Caco-2 (cell line): ENCODE results near the gene EXOC6. TPM values are rescaled to one million over a fixed set of nuclear protein-coding genes. Genes with fewer than 3 reads are reported as not detected.
A peak's percentile ranks its signal among the peaks of the same experiment; 100 is the strongest.

Experiments
- BruUV-seq: library from RNA; stranded (reverse); fragments of 400-500 nt; replicated peaks from 2 replicates; lab custom pipeline; 2021; lab: Mats Ljungman, UMichigan
- CTCF ChIA-PET: fragments of 300-600 bp; sonication (Branson Sonifier 250); formaldehyde crosslinking; loops from one replicate; lab custom pipeline; 2022; ENCODE audit warnings: antibody characterized with exemption; lab: Charles Lee
- POLR2A ChIA-PET: fragments of 300-600 bp; sonication (Branson Sonifier 250); formaldehyde crosslinking; loops from one replicate; lab custom pipeline; 2022; ENCODE audit warnings: antibody characterized with exemption; lab: Charles Lee
- DNase-seq, 2 experiments: peaks; one replicate each; pipeline versions ENCODE4 v3.0.0 to v3.0.0-alpha.2; 2020 to 2022
- H3K27me3 ChIP-seq: replicated peaks from 2 replicates; pipeline ENCODE4 v1.6.0; 2011; ENCODE audit warnings: low read length; ENCODE audit not compliant: control insufficient read depth, insufficient read depth
- H3K36me3 ChIP-seq: 2 replicates; pipeline ENCODE4 v1.5.1; 2011; ENCODE audit warnings: low read length; ENCODE audit not compliant: control insufficient read depth, insufficient read depth
- H3K4me1 ChIP-seq: fragments of 250-450 bp; sonication (Bioruptor Pico); 2 replicates; pipeline ENCODE4 v1.5.1; 2020; ENCODE audit warnings: mild to moderate bottlenecking
- H3K4me3 ChIP-seq: 2 replicates; pipeline ENCODE4 v1.5.1; 2011; ENCODE audit warnings: low read depth, mild to moderate bottlenecking, control low read depth, low read length
- H3K9me3 ChIP-seq: fragments of 250-450 bp; sonication (Bioruptor Pico); 2 replicates; pipeline ENCODE4 v1.5.1; 2020; ENCODE audit warnings: mild to moderate bottlenecking, moderate library complexity
- H3K27ac Mint-ChIP-seq: one replicate; pipeline ENCODE4 v1.8.0; 2022; ENCODE audit warnings: mixed read lengths; ENCODE audit not compliant: unreplicated experiment
- H3K27me3 Mint-ChIP-seq: one replicate; pipeline ENCODE4 v1.8.0; 2022; ENCODE audit warnings: mixed read lengths; ENCODE audit not compliant: insufficient read depth, unreplicated experiment
- H3K36me3 Mint-ChIP-seq: one replicate; pipeline ENCODE4 v1.8.0; 2022; ENCODE audit warnings: mild to moderate bottlenecking, mixed read lengths; ENCODE audit not compliant: insufficient read depth, unreplicated experiment
- H3K4me1 Mint-ChIP-seq: one replicate; pipeline ENCODE4 v1.8.0; 2022; ENCODE audit warnings: low read depth, mixed read lengths; ENCODE audit not compliant: unreplicated experiment
- H3K4me3 Mint-ChIP-seq: one replicate; pipeline ENCODE4 v1.8.0; 2022; ENCODE audit warnings: mild to moderate bottlenecking, moderate library complexity, mixed read lengths; ENCODE audit not compliant: unreplicated experiment
- H3K9me3 Mint-ChIP-seq: one replicate; pipeline ENCODE4 v1.8.0; 2022; ENCODE audit warnings: mixed read lengths; ENCODE audit not compliant: unreplicated experiment
- CTCF ChIP-seq, 2 experiments: fragments of 200-600 bp in 1 of 2; IDR thresholded peaks; 1 replicate in 1 of 2; 2 replicates in 1 of 2; pipeline versions ENCODE4 v1.5.1 to v1.8.0; 2011 to 2022; ENCODE audit warnings: antibody characterized with exemption in 1 of 2, control low read depth in 1 of 2, inconsistent platforms in 1 of 2, low read depth in 1 of 2, low read length in 1 of 2, mild to moderate bottlenecking in 1 of 2, moderate library complexity in 1 of 2; ENCODE audit not compliant: insufficient read depth in 1 of 2, severe bottlenecking in 1 of 2, unreplicated experiment in 1 of 2
- intact Hi-C: fragments of 100-400 bp; cut with micrococcal nuclease; formaldehyde crosslinking; loops from one replicate; pipeline ENCODE4 v1.10.0; 2022; ENCODE audit not compliant: unreplicated experiment
- total RNA-seq: library from RNA; stranded (reverse); gene quantifications from 2 replicates; pipeline ENCODE4 v1.2.3, GENCODE V29; 2022

The EXOC6 gene
- total RNA-seq, 1 experiment from 2014 or later: 12.5 TPM

GRCh38 chr10:93067443-93068365 lies 219.4 kb downstream of the EXOC6 start:
- peaks cover 6% of the 10 kb centered on the region for H3K4me1 ChIP-seq
- H3K27me3 ChIP-seq: peaks cover 3% of the 10 kb centered on the region; the same call in 1 of the 2 replicates
- H3K4me1 Mint-ChIP-seq: no peaks in the 10 kb centered on the region
- intact Hi-C loops: loop anchor here (5.0 kb wide), 1 partner anchor 60 kb away; no protein-coding TSS in a partner anchor
- no peak for DNase-seq
- H3K27ac Mint-ChIP-seq: no peak overlapping the region
- peaks cover 6% of the 10 kb centered on the region for H3K36me3 Mint-ChIP-seq
- H3K9me3 ChIP-seq: no peaks in the 10 kb centered on the region
- H3K9me3 Mint-ChIP-seq: no peaks in the 10 kb centered on the region
- no peak for TF ChIP-seq CTCF (IDR thresholded peaks at IDR 0.05; ENCODE audit: insufficient read depth in 1 of 2, low read depth in 1 of 2, low read length in 1 of 2, severe bottlenecking in 1 of 2, unreplicated experiment in 1 of 2)
- ChIA-PET POLR2A (no interaction called here), CTCF (interaction anchor here (1.0 kb wide), 1 partner anchor 61 kb away, joined by 4 read pairs; no protein-coding TSS in a partner anchor)
- H3K36me3 ChIP-seq: no peaks in the 10 kb centered on the region
- peak overlapping the region; percentile 63 for H3K4me3 Mint-ChIP-seq
- BruUV-seq: no TSS peak
- peaks cover 14% of the 10 kb centered on the region for H3K27me3 Mint-ChIP-seq
- peak overlapping the region; percentile 30 for H3K4me3 ChIP-seq

GRCh38 chr10:93068411-93069244 lies 220.3 kb downstream of the EXOC6 start:
- Mint-ChIP-seq H3K4me3 (peak overlapping the region; percentile 63), H3K4me1 (no peaks in the 10 kb centered on the region), H3K27me3 (peaks cover 14% of the 10 kb centered on the region), H3K9me3 (no peaks in the 10 kb centered on the region), H3K27ac (no peak overlapping the region), H3K36me3 (peaks cover 6% of the 10 kb centered on the region)
- peak overlapping the region; percentile 30 for H3K4me3 ChIP-seq
- no peaks in the 10 kb centered on the region for H3K36me3 ChIP-seq
- BruUV-seq: no TSS peak
- ChIA-PET POLR2A (no interaction called here), CTCF (interaction anchor here (0.6 to 1.0 kb wide), 2 partner anchors 49 to 62 kb away, joined by 4 to 6 read pairs; no protein-coding TSS in a partner anchor)
- peaks cover 5% of the 10 kb centered on the region; the same call in 1 of the 2 replicates for H3K27me3 ChIP-seq
- intact Hi-C loops: loop anchor here (5.0 kb wide), 1 partner anchor 61 kb away; no protein-coding TSS in a partner anchor
- no peak for TF ChIP-seq CTCF (IDR thresholded peaks at IDR 0.05; ENCODE audit: insufficient read depth in 1 of 2, low read depth in 1 of 2, low read length in 1 of 2, severe bottlenecking in 1 of 2, unreplicated experiment in 1 of 2)
- no peaks in the 10 kb centered on the region for H3K9me3 ChIP-seq
- H3K4me1 ChIP-seq: peaks cover 11% of the 10 kb centered on the region
- DNase-seq: peak in 1 of 2 experiments; percentile 57

GRCh38 chr10:93069245-93069561 lies 220.9 kb downstream of the EXOC6 start:
- Histone ChIP-seq H3K9me3 (no peaks in the 10 kb centered on the region), H3K4me3 (no peak overlapping the region), H3K27me3 (peaks cover 5% of the 10 kb centered on the region; the same call in 1 of the 2 replicates), H3K36me3 (no peaks in the 10 kb centered on the region), H3K4me1 (peaks cover 11% of the 10 kb centered on the region)
- Mint-ChIP-seq H3K27me3 (peaks cover 14% of the 10 kb centered on the region), H3K9me3 (no peaks in the 10 kb centered on the region), H3K36me3 (peaks cover 6% of the 10 kb centered on the region), H3K4me3 (no peak overlapping the region), H3K27ac (no peak overlapping the region), H3K4me1 (no peaks in the 10 kb centered on the region)
- no TSS peak for BruUV-seq
- POLR2A ChIA-PET: no interaction called here
- intact Hi-C loops: loop anchor here (5.0 kb wide), 1 partner anchor 62 kb away; no protein-coding TSS in a partner anchor
- CTCF ChIA-PET: interaction anchor here (0.6 kb wide), 1 partner anchor 48 kb away, joined by 6 read pairs; no protein-coding TSS in a partner anchor
- DNase-seq: no peak
- TF ChIP-seq CTCF (IDR thresholded peaks at IDR 0.05; ENCODE audit: insufficient read depth in 1 of 2, low read depth in 1 of 2, low read length in 1 of 2, severe bottlenecking in 1 of 2, unreplicated experiment in 1 of 2): no peak
